Subcutaneous abdominal adipose tissue (tissue), 5 donors: ENCODE measurements around the gene RAP2B.

Source experiments
- H3K27ac ChIP-seq: one replicate; pipeline ENCODE4 v1.7.0; 2013; ENCODE audit warnings: low read depth, mild to moderate bottlenecking, inconsistent platforms, low read length, moderate library complexity
- H3K27me3 ChIP-seq, 5 donors: one replicate each; pipeline ENCODE4 v1.7.0; 2013; ENCODE audit warnings: low read length in 5 of 5, inconsistent platforms in 1 of 5; ENCODE audit not compliant: control insufficient read depth in 5 of 5, insufficient read depth in 4 of 5
- H3K36me3 ChIP-seq, 5 donors: one replicate each; pipeline ENCODE4 v1.7.0; 2013; ENCODE audit warnings: low read length in 5 of 5; ENCODE audit not compliant: control insufficient read depth in 5 of 5, insufficient read depth in 5 of 5
- H3K4me1 ChIP-seq, 5 donors: one replicate each; pipeline ENCODE4 v1.7.0; 2013; ENCODE audit warnings: low read length in 5 of 5, mild to moderate bottlenecking in 3 of 5, moderate library complexity in 1 of 5; ENCODE audit not compliant: control insufficient read depth in 5 of 5, insufficient read depth in 5 of 5
- H3K4me3 ChIP-seq, 5 donors: one replicate each; pipeline ENCODE4 v1.7.0; 2013; ENCODE audit warnings: low read length in 5 of 5, low read depth in 1 of 5
- H3K9ac ChIP-seq, 5 donors: one replicate each; pipeline ENCODE4 v1.7.0; 2013; ENCODE audit warnings: low read length in 5 of 5, mild to moderate bottlenecking in 4 of 5, moderate library complexity in 3 of 5
- H3K9me3 ChIP-seq, 5 donors: one replicate each; pipeline ENCODE4 v1.7.0; 2013; ENCODE audit warnings: low read length in 5 of 5; ENCODE audit not compliant: control insufficient read depth in 5 of 5
- donor health status: healthy.
- donor health status: healthy.
- donor health status: healthy.
- donor health status: healthy.
- donor health status: healthy.

Gene RAP2B

DNA sequence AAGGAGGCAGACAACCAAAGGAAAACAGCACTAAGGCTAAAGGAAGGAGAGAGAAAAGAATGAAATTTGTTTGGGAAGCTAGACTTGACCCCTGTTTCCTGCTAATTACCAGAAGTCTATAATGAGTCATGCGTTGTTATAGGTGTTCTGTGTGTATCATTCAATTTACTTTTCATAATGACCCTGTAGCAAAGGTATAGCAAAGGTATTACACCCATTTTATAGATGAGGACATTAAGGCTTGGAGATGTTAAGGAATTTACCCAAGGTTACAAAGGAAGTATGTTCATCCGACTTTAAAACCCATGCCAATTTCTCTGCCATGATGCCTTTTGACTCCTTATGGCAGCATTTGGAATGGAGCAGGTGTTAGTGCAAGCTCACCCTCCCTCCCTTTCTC lies 54.9 kb downstream of the RAP2B start:
- Histone ChIP-seq H3K27ac (no peak overlapping the region), H3K9ac (no peak overlapping the region), H3K4me1 (peaks cover 0 to 23% (median 12%) of the 10 kb centered on the region in 5 donors), H3K9me3 (no peaks in the 10 kb centered on the region), H3K4me3 (no peak overlapping the region), H3K27me3 (no peaks in the 10 kb centered on the region), H3K36me3 (no peaks in the 10 kb centered on the region)

GRCh38 chr3:153219146-153219545 lies 57.1 kb downstream of the RAP2B start:
- Histone ChIP-seq H3K4me1 (peaks cover 0 to 31% (median 16%) of the 10 kb centered on the region in 5 donors), H3K36me3 (no peaks in the 10 kb centered on the region), H3K4me3 (no peak overlapping the region)

More at GRCh38 chr3:153219146-153219545, 57.1 kb downstream of the RAP2B start:
- Histone ChIP-seq H3K27ac (no peak overlapping the region), H3K27me3 (no peaks in the 10 kb centered on the region), H3K9me3 (no peaks in the 10 kb centered on the region), H3K9ac (no peak overlapping the region)
